Right lobe of liver (tissue), 6 donors: ENCODE measurements around the gene LY6G6F. TPM values are rescaled to one million over a fixed set of nuclear protein-coding genes. Genes with fewer than 3 reads are reported as not detected.
A peak's percentile ranks its signal among the peaks of the same experiment; 100 is the strongest.

Source experiments
- ATAC-seq, 4 donors: fragments of 200-7000 bp; cut with Tn5 transposase; one replicate each; pipeline ENCODE4 v1.9.1; 2020; ENCODE audit warnings: mild to moderate bottlenecking in 4 of 4, moderate library complexity in 4 of 4
- DNase-seq, 3 donors: peaks; one replicate each; pipeline ENCODE4 v3.0.0-alpha.2; 2020
- H3K27ac ChIP-seq, 3 donors: fragments of 200-600 bp; one replicate each; pipeline ENCODE4 v1.8.0; 2022
- H3K27me3 ChIP-seq, 2 donors: fragments of 200-600 bp; one replicate each; pipeline ENCODE4 v1.8.0; 2022
- H3K36me3 ChIP-seq, 4 donors: fragments of 200-600 bp; sonication (generic) in 1 of 4; one replicate each; pipeline versions ENCODE4 v1.5.1 to v1.8.0; 2017 to 2022; ENCODE audit warnings: control low read depth in 1 of 4
- H3K4me1 ChIP-seq, 4 donors: fragments of 200-600 bp; sonication (generic) in 1 of 4; one replicate each; pipeline versions ENCODE4 v1.5.1 to v1.8.0; 2017 to 2022; ENCODE audit warnings: control low read depth in 1 of 4
- H3K4me3 ChIP-seq, 3 donors: fragments of 200-600 bp; one replicate each; pipeline ENCODE4 v1.8.0; 2022
- H3K9me3 ChIP-seq, 4 donors: fragments of 200-600 bp; sonication (generic) in 1 of 4; one replicate each; pipeline versions ENCODE4 v1.5.1 to v1.8.0; 2017 to 2022; ENCODE audit warnings: control low read depth in 1 of 4
- POLR2A ChIP-seq: fragments of 450-650 bp; IDR thresholded peaks from one replicate; pipeline ENCODE4 v1.6.1; 2017; ENCODE audit warnings: antibody characterized with exemption, mild to moderate bottlenecking
- WGBS: methylation state at CpG from one replicate; pipeline ENCODE4 v1.1.6; 2018; ENCODE audit warnings: low coverage, low lambda C conversion rate; ENCODE audit not compliant: insufficient coverage; ENCODE audit errors: missing lambda C conversion rate; 5-methylcytosine and 5-hydroxymethylcytosine counted together
- intact Hi-C, 2 donors: fragments of 100-400 bp; cut with DNase I; formaldehyde crosslinking; loops; one replicate each; pipeline versions ENCODE4 v1.11.2 to v1.14.1; 2022
- long read RNA-seq: library from polyadenylated mRNA; unstranded; transcript quantifications from one replicate; pipeline ENCODE4 v2.0.0, GENCODE V29; 2019
- total RNA-seq, 6 experiments: library from RNA; depleted of rRNA in 2 of 6; stranded (reverse); fragments of >200 nt in 2 of 6; fragmentation: NEBNext Ultra II Directional in 3 of 6; extraction: Animal tissue kit (Norgen Biotek cat#: 25700) in 3 of 6; gene quantifications; one replicate each; pipeline versions ENCODE4 v1.1.0 to v1.2.4, GENCODE V29; 2016 to 2023
- TF ChIP-seq, protein P1 (sequence below), 4 donors: fragments of 200-600 bp in 3 of 4; fragments of 450-650 bp in 1 of 4; IDR thresholded peaks; one replicate each; pipeline versions ENCODE4 v1.5.1 to v1.8.0; 2016 to 2022; ENCODE audit warnings: antibody characterized with exemption in 4 of 4, mild to moderate bottlenecking in 2 of 4
- donor health status: DM: no; HTN: yes; CAD: no.
- donor health status: DM: no; HTN: no; CAD: no.
- donor health status: DM: no; HTN: no; CAD: no.
- donor health status: DM: no; HTN: yes; CAD: no.
- donor health status: DM: no; HTN: yes; CAD: no.

The LY6G6F gene, protein sequence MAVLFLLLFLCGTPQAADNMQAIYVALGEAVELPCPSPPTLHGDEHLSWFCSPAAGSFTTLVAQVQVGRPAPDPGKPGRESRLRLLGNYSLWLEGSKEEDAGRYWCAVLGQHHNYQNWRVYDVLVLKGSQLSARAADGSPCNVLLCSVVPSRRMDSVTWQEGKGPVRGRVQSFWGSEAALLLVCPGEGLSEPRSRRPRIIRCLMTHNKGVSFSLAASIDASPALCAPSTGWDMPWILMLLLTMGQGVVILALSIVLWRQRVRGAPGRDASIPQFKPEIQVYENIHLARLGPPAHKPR
- not detected for total RNA-seq
- long read RNA-seq = 0 reads

DNA sequence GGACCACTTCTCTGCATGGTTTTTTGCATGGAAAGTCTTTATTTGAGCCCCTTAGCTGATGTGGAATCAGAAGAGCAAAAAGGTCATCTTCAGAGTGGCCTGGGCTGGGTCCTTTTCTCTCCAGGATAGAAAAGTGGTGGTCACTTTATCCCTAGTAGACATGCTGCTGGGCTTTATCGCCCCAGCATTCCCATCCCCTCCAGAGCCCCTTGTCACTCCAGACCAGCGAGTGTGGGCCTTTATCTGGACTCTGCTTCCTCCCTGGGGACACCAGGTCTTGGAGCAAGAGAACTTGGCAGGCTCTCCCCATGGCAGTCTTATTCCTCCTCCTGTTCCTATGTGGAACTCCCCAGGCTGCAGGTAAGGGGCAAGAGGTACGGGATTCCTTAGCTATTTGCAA, at the start of gene LY6G6F:
Gene LY6G6F, plus strand, starts transcription at position 268 of the 400 bp plus-strand sequence. Its CDS starts 41 bp downstream, at position 309.
- peaks cover 0 to 12% (median 6%) of the 10 kb centered on the region in 4 donors for H3K4me1 ChIP-seq
- no peaks in the 10 kb centered on the region for H3K9me3 ChIP-seq
- DNase-seq = no peak
- intact Hi-C loops = no loop called here
- no peaks in the 10 kb centered on the region for H3K36me3 ChIP-seq
- H3K27me3 ChIP-seq = no peaks in the 10 kb centered on the region
- no peak for ATAC-seq
- 35% methylated on average over 2 of the region's 3 CpGs for WGBS
- H3K27ac ChIP-seq = no peak within 1 kb of the TSS
- no peak within 1 kb of the TSS for H3K4me3 ChIP-seq
- no peak for TF ChIP-seq POLR2A
- TF ChIP-seq, protein P1, sequence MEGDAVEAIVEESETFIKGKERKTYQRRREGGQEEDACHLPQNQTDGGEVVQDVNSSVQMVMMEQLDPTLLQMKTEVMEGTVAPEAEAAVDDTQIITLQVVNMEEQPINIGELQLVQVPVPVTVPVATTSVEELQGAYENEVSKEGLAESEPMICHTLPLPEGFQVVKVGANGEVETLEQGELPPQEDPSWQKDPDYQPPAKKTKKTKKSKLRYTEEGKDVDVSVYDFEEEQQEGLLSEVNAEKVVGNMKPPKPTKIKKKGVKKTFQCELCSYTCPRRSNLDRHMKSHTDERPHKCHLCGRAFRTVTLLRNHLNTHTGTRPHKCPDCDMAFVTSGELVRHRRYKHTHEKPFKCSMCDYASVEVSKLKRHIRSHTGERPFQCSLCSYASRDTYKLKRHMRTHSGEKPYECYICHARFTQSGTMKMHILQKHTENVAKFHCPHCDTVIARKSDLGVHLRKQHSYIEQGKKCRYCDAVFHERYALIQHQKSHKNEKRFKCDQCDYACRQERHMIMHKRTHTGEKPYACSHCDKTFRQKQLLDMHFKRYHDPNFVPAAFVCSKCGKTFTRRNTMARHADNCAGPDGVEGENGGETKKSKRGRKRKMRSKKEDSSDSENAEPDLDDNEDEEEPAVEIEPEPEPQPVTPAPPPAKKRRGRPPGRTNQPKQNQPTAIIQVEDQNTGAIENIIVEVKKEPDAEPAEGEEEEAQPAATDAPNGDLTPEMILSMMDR (IDR thresholded peaks at IDR 0.05) = no peak

DNA sequence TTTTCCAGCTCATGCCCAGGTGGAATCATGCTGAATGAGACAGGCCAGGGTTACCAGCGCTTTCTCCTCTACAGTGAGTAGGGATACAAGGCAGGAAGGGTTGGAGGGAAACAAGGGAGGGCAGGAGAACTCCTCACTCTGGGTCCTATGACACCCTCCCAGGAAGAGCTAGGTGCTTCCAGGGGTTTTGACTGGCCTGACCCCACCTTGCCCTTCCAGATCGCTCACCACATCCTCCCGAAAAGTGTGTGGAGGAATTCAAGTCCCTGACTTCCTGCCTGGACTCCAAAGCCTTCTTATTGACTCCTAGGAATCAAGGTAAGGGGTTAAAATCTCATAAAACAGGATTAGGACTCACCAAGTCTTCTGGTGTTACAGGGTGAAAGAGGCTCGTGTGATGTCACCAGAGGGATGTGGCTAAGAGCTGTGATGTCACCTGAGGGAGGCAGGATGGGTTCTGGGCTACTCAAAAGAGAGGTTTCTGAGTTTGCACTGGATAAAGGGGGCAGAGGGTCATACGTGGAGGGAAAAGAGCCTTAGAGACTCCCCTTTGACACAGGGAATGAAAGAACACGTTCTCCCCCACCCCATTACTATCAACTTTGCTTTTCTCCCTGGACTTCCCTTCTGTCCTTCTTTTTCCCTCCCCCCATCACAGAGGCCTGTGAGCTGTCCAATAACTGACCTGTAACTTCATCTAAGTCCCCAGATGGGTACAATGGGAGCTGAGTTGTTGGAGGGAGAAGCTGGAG, 49.1 kb upstream of the LY6G6F start:
- no peak overlapping the region for H3K4me3 ChIP-seq
- no peak overlapping the region for H3K27ac ChIP-seq
- H3K27me3 ChIP-seq = no peaks in the 10 kb centered on the region
- WGBS = 69% methylated on average over 3 of the region's 6 CpGs
- H3K36me3 ChIP-seq = peaks cover 0 to 5% (median 1%) of the 10 kb centered on the region in 4 donors
- peaks cover 0 to 59% (median 18%) of the 10 kb centered on the region in 4 donors for H3K4me1 ChIP-seq
- ATAC-seq (no peak), DNase-seq (no peak)
- no peaks in the 10 kb centered on the region for H3K9me3 ChIP-seq
- intact Hi-C loops = no loop called here
- TF ChIP-seq POLR2A = no peak
- TF ChIP-seq, protein P1 (IDR thresholded peaks at IDR 0.05) = no peak

DNA sequence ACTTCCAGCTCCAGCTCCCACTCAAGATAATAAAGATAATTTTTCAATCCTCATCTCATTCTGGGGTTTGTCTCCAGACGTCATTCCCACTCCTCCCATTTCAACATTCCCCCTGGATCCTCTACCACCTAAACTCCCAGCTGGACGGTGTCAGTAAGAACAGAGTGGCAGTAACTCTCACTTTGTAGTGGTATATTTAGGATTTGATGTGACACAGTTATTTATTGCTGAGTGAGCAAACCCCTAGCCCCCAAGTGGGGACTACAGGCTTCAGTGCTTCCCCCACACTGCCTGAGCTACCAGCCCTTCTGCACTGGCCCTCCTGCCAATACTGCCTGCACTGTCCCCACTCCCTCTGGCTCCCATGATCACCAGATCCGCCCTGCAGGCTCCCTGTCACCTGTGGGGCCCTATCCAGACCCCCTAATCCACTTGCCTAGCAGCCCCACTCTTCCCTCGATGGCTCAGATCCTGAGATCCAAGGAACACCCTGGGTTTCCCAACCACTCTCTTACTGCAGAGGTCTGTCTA, 48.4 kb upstream of the LY6G6F start:
- H3K4me1 ChIP-seq = peaks cover 0 to 60% (median 18%) of the 10 kb centered on the region in 4 donors
- intact Hi-C loops = no loop called here
- H3K4me3 ChIP-seq = no peak overlapping the region
- no peaks in the 10 kb centered on the region for H3K9me3 ChIP-seq
- DNase-seq = no peak
- TF ChIP-seq, protein P1 (IDR thresholded peaks at IDR 0.05) = no peak
- no peak for TF ChIP-seq POLR2A
- 78% methylated on average over 4 of the region's 4 CpGs for WGBS
- peaks cover 0 to 5% (median 1%) of the 10 kb centered on the region in 4 donors for H3K36me3 ChIP-seq
- H3K27me3 ChIP-seq = no peaks in the 10 kb centered on the region
- ATAC-seq = no peak
- H3K27ac ChIP-seq = no peak overlapping the region

DNA sequence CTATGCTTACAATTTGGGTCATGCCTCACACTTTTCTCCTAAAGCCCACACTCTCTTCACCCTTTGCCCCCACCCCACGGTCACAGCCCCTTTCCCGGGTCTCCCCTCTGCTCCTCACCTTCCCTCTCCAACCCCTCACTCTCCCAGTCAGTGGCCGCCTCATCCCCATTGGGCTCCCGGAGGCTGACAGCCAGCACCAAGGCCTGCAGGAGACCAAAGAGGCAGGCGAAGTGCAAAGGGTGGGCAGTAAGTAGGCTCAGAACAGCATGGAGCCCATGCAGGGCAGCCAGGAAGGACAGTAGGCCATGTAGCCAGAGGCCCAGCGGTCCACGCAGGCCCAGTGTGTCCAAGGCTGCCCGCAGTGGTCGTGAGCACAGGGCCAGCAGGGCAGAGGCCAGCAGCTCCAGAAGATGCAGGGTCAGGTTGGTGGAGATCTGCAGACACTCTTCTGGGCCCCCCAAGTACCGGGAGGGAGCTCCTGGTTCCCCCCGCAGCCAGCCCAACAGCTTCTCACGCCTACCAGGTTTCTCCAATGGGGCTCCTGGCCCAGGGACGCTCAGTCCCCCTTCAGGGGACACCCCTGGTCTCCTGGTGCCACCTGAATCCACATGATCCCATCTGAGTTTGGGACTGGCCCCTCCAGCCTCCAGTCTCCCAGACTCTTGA, 47.5 kb upstream of the LY6G6F start:
- H3K4me1 ChIP-seq = peaks cover 1 to 60% (median 22%) of the 10 kb centered on the region in 4 donors
- 74% methylated on average over 5 of the region's 13 CpGs for WGBS
- peaks cover 0 to 5% (median 1%) of the 10 kb centered on the region in 4 donors for H3K36me3 ChIP-seq
- H3K9me3 ChIP-seq = no peaks in the 10 kb centered on the region
- no peak overlapping the region for H3K27ac ChIP-seq
- DNase-seq (no peak), ATAC-seq (no peak)
- peak overlapping the region; percentile 51 to 89 (median 73) for H3K4me3 ChIP-seq
- intact Hi-C loops = no loop called here
- TF ChIP-seq, protein P1 (IDR thresholded peaks at IDR 0.05) = no peak
- no peak for TF ChIP-seq POLR2A
- H3K27me3 ChIP-seq = no peaks in the 10 kb centered on the region
